Measurements from ENCODE around the gene ASS1. TPM values are rescaled to one million over a fixed set of nuclear protein-coding genes. Genes with fewer than 3 reads are reported as not detected.

The ASS1 gene
- polyA plus RNA-seq, 2 of the 4 experiments (the other 2 are of a cell fraction), result 11.3 to 32.5 TPM

DNA sequence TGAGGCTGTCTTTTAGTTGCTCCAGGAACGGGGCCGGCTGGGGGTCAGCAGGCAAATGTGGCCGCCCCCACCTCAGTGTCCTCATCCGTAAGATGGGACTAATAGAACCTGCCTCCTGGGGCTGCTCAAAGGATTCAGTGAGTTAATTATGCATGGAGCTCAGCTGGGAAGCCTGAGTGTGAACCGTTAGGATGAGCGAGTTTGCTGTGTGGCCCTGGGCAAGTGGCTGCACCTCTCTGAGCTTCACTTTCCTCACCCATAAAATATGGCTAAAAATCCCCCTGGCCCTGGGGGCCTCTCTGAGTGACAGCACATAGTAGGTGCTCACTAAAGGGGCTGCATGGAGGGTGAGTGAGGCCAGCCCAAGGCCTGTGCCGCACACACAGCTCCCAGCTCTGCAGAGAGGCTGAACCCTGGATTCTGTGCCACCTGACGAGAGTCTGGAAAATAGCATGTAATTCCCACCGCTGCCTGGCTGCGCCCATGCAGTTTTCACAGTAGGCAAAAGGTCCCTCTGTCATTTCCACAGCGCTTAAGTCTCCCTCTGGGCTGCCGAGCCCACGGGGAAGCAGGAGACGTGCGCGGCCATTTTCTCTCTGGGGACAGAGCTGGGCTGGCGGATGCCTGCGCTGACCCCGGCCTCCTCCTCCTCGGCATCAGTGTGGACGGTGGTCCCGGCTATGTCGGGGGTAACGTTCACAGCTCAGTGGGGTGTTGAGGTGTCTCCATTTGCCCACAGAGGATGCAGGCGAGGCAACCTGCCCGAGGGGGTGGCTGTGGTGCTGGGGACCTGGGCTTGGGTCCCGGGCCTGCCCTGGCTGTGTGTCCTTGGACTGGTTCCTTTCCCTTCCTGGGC is 18.2 kb downstream of the ASS1 start:
- Histone ChIP-seq H3K4me1 (no peaks in the 10 kb centered on the region), H3K27ac (no peak overlapping the region), H3K4me3 (no peak overlapping the region), H3K4me2 (no peak overlapping the region), H3K9me3 (no peaks in the 10 kb centered on the region)
- ATAC-seq (peak in 1 of 2 experiments; percentile 26; a peak in 1 of 6 replicates), FAIRE-seq (no peak), DNase-seq (ENCODE audit: low read depth in 1 of 2, low spot score in 1 of 2) (no peak)
- ChIA-PET POLR2A (interaction anchor here (1.0 kb wide), 1 partner anchor 230 kb away, joined by 3 read pairs; the partner anchor contains the start of gene EXOSC2), CTCF (interaction anchor here (0.9 to 17.4 kb wide), 19 partner anchors 10 to 356 kb away, joined by 3 to 453 read pairs (median 4); partner anchors contain the start of gene EXOSC2)
- TF ChIP-seq ZFP36 (IDR thresholded peaks at IDR 0.05; ENCODE audit: borderline replicate concordance, partially characterized antibody) (peak; percentile 76), POLR2A (IDR thresholded peaks at IDR 0.05; ENCODE audit: low read length) (no peak), MAFK (IDR thresholded peaks at IDR 0.05; ENCODE audit: partially characterized antibody) (no peak), ZSCAN20 (CRISPR knock-in tag; IDR thresholded peaks at IDR 0.05) (no peak), JUNB (IDR thresholded peaks at IDR 0.05) (no peak), POLR2AphosphoS2 (conservative IDR thresholded peaks at IDR 0.05; ENCODE audit: low read length) (no peak), CEBPB (IDR thresholded peaks at IDR 0.05) (no peak)
- TF ChIP-seq, protein P1, sequence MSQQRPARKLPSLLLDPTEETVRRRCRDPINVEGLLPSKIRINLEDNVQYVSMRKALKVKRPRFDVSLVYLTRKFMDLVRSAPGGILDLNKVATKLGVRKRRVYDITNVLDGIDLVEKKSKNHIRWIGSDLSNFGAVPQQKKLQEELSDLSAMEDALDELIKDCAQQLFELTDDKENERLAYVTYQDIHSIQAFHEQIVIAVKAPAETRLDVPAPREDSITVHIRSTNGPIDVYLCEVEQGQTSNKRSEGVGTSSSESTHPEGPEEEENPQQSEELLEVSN (IDR thresholded peaks at IDR 0.05; ENCODE audit: borderline replicate concordance, low read depth), result no peak
- TF ChIP-seq, protein P2, sequence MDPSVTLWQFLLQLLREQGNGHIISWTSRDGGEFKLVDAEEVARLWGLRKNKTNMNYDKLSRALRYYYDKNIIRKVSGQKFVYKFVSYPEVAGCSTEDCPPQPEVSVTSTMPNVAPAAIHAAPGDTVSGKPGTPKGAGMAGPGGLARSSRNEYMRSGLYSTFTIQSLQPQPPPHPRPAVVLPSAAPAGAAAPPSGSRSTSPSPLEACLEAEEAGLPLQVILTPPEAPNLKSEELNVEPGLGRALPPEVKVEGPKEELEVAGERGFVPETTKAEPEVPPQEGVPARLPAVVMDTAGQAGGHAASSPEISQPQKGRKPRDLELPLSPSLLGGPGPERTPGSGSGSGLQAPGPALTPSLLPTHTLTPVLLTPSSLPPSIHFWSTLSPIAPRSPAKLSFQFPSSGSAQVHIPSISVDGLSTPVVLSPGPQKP (IDR thresholded peaks at IDR 0.05; ENCODE audit: low read depth, low read length), result no peak
- 89% methylated on average over 23 of the region's 27 CpGs for WGBS (ENCODE audit: missing lambda C conversion rate)

DNA sequence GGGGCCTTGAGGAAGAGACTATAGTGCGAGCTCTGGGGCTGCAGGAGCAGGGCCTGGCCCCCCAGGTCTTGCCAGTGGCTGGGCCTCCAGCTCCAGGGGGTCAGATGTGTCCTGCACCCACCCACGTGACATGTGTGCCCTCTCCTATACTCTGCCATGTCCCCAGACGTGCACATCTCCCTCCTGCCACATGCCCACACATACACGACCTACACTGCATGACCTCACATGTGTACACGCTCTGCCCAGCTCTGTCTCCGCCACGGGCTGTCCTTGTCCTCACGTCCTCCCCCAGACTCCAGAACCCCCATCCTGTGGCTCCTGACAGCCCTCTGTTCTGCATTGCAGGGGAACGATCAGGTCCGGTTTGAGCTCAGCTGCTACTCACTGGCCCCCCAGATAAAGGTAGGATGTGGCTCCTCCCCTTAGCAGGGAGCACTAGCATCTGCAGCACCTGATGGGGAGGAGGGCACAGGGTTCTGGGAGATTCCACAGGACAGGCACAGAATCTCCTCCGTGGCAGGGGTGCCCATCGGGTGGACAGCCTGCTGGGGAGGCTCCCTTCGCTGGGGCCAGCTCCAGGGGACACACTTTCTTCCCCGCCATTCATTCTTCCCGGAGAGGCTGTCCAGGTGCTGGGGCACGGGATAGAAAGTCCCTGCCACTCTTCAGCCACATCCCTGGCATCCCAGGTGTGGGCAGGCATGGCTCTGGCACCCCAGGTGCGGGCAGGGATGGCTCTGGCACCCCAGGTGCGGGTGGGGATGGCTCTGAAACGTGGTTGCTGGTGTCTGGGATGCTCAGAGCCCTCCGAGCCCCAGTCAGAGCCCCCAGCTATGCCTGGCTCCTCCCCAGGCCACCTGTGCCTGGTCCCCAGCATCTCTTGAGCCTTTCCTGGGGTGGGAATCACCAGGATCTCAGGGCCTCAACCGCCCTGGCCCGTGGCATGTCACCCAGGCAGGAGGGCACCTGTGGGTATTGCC is 19.3 kb downstream of the ASS1 start:
- FAIRE-seq, result no peak
- DNase-seq (ENCODE audit: low read depth in 1 of 2, low spot score in 1 of 2), result no peak
- no peak overlapping the region for H3K27ac ChIP-seq
- CTCF ChIA-PET, result interaction anchor here (0.6 to 17.4 kb wide), 11 partner anchors 8 to 382 kb away, joined by 3 to 453 read pairs (median 4); partner anchors contain the start of gene EXOSC2
- H3K9me3 ChIP-seq, result no peaks in the 10 kb centered on the region
- no peak for TF ChIP-seq HOXB5 (CRISPR knock-in tag; IDR thresholded peaks at IDR 0.05)
- ATAC-seq, result no peak
- no peaks in the 10 kb centered on the region for H3K4me1 ChIP-seq
- WGBS (ENCODE audit: missing lambda C conversion rate), result 64% methylated on average over 18 of the region's 22 CpGs
- no peak overlapping the region for H3K4me3 ChIP-seq
- H3K4me2 ChIP-seq, result no peak overlapping the region
- POLR2A ChIA-PET, result interaction anchor here (0.7 kb wide), 1 partner anchor 219 kb away, joined by 3 read pairs; no protein-coding TSS in a partner anchor

DNA sequence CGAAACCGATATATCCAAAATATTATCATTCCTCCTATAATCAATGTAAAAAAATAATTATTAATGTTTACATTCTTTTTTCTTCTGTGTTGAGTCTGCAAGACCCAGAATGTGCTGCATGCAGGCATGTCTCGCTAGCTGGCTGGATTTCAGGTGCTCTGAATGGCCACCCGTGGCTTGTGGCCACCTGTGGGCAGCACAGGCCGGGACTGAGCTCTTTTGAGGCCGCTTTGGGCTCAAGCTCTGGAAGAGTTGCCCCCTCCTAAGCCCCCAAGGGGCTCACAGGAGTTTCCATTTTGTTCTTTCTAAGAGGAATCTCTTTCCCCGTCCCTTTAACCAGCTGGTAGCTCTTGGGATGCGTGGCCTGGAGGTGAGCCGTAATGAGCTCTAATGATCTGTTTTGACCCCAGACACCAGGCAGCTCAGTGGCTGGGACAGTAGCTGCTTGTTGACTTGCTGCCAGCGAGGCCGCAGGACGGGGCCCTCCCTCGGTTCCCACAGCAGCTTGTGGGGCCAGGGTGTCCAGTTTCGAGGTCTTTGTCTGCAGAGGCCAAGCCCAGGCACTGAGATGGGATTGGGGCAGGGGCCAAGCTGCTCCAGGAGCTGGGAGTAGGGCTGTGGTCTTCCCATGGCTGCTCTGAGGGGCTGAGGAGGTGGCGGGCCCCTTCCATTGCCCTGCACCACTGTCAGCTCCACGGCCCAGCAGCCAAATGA is 20.8 kb downstream of the ASS1 start:
- POLR2A ChIA-PET, result interaction anchor here (1.0 kb wide), 1 partner anchor 224 kb away, joined by 5 read pairs; no protein-coding TSS in a partner anchor

DNA sequence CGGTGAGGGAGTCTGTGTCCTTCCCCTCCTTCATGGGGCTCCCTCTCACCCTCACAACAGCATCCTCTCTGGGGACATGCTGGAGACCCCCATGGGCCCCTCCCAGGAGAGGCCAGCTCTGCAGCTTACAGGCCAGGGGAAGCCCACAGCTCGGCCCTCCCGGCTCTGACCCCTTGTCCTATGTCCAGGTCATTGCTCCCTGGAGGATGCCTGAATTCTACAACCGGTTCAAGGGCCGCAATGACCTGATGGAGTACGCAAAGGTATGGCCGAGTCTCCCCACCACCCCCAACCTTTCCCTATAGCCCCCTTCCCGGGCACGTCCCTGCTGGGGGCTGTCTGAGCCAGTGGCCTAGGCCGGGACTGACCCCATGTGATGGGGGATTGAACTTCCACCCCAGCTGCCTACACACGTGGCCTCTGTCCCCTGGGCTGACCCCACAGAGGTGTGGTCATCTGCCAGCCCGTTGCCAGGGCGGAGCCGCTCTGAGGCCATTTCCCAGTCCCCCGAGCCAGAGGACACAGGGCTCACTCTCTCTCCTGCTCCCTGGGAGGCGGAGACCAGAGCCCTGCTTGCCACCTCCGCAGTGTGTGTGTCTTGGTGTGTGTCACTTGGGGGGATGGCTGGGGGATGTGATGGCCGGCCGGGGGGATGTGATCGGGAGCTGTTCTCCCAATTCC is 21.9 kb downstream of the ASS1 start:
- ChIA-PET CTCF (interaction anchor here (7.7 to 17.4 kb wide), 2 partner anchors 14 to 217 kb away, joined by 46 to 453 read pairs; no protein-coding TSS in a partner anchor), POLR2A (no interaction called here)
- Histone ChIP-seq H3K4me2 (no peak overlapping the region), H3K9me3 (no peaks in the 10 kb centered on the region), H3K27ac (no peak overlapping the region), H3K4me1 (no peaks in the 10 kb centered on the region), H3K4me3 (no peak overlapping the region)
- DNase-seq (ENCODE audit: low read depth in 1 of 2, low spot score in 1 of 2) (no peak), ATAC-seq (no peak), FAIRE-seq (no peak)
- 67% methylated on average over 14 of the region's 20 CpGs for WGBS (ENCODE audit: missing lambda C conversion rate)
- TF ChIP-seq ZFP36 (IDR thresholded peaks at IDR 0.05; ENCODE audit: borderline replicate concordance, partially characterized antibody) (no peak), FOXS1 (CRISPR knock-in tag; IDR thresholded peaks at IDR 0.05) (no peak), NFE2L2 (conservative IDR thresholded peaks at IDR 0.05; ENCODE audit: low read length) (no peak)
- TF ChIP-seq, protein P3, sequence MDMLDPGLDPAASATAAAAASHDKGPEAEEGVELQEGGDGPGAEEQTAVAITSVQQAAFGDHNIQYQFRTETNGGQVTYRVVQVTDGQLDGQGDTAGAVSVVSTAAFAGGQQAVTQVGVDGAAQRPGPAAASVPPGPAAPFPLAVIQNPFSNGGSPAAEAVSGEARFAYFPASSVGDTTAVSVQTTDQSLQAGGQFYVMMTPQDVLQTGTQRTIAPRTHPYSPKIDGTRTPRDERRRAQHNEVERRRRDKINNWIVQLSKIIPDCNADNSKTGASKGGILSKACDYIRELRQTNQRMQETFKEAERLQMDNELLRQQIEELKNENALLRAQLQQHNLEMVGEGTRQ (IDR thresholded peaks at IDR 0.05), result no peak
- TF ChIP-seq, protein P4, sequence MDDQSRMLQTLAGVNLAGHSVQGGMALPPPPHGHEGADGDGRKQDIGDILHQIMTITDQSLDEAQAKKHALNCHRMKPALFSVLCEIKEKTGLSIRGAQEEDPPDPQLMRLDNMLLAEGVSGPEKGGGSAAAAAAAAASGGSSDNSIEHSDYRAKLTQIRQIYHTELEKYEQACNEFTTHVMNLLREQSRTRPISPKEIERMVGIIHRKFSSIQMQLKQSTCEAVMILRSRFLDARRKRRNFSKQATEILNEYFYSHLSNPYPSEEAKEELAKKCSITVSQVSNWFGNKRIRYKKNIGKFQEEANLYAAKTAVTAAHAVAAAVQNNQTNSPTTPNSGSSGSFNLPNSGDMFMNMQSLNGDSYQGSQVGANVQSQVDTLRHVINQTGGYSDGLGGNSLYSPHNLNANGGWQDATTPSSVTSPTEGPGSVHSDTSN (IDR thresholded peaks at IDR 0.05), result no peak

More for the DNA sequence above, 20.8 kb downstream of the ASS1 start:
- FAIRE-seq (no peak), ATAC-seq (no peak), DNase-seq (ENCODE audit: low read depth in 1 of 2, low spot score in 1 of 2) (no peak)
- Histone ChIP-seq H3K27ac (no peak overlapping the region), H3K4me3 (no peak overlapping the region), H3K4me1 (no peaks in the 10 kb centered on the region), H3K4me2 (no peak overlapping the region), H3K9me3 (no peaks in the 10 kb centered on the region)
- WGBS (ENCODE audit: missing lambda C conversion rate), result 73% methylated on average over 15 of the region's 16 CpGs
- TF ChIP-seq EHF (CRISPR knock-in tag; IDR thresholded peaks at IDR 0.05) (no peak), ZSCAN20 (CRISPR knock-in tag; IDR thresholded peaks at IDR 0.05) (no peak)
- CTCF ChIA-PET, result interaction anchor here (0.5 to 17.4 kb wide), 7 partner anchors 11 to 218 kb away, joined by 3 to 453 read pairs (median 5); no protein-coding TSS in a partner anchor

Data from A549 (cell line).